HUES48 (cell line): ENCODE results near the gene C20orf141.
"Not testable (repeated sequence)": the region's sequence is repeated elsewhere in the genome, so short reads cannot be mapped to it uniquely, and the experiment has no call there.

Experiments
- H3K27ac ChIP-seq: one replicate; pipeline ENCODE4 v1.7.0; 2013; ENCODE audit warnings: low read depth, low read length, inconsistent platforms
- H3K27me3 ChIP-seq: 2 replicates; pipeline ENCODE4 v1.6.1; 2013; ENCODE audit warnings: mild to moderate bottlenecking, low read length; ENCODE audit not compliant: control insufficient read depth, insufficient read depth
- H3K36me3 ChIP-seq: 2 replicates; pipeline ENCODE4 v1.6.1; 2013; ENCODE audit warnings: low read length; ENCODE audit not compliant: control insufficient read depth, insufficient read depth
- H3K4me1 ChIP-seq: 2 replicates; pipeline ENCODE4 v1.6.1; 2013; ENCODE audit warnings: mild to moderate bottlenecking, low read length; ENCODE audit not compliant: control insufficient read depth, insufficient read depth
- H3K4me3 ChIP-seq: 2 replicates; pipeline ENCODE4 v1.5.1; 2013; ENCODE audit warnings: mild to moderate bottlenecking, low read depth, low read length
- H3K9ac ChIP-seq: 2 replicates; pipeline ENCODE4 v1.6.1; 2013; ENCODE audit warnings: mild to moderate bottlenecking, low read depth, low read length, moderate library complexity
- H3K9me3 ChIP-seq: 2 replicates; pipeline ENCODE4 v1.6.1; 2013; ENCODE audit warnings: low read length; ENCODE audit not compliant: control insufficient read depth, insufficient read depth

The C20orf141 gene

GRCh38 chr20:2820896-2821869 lies 6.4 kb downstream of the C20orf141 start:
- Histone ChIP-seq H3K9me3 (no peaks in the 10 kb centered on the region), H3K27me3 (peaks cover 52% of the 10 kb centered on the region), H3K36me3 (no peaks in the 10 kb centered on the region), H3K27ac (no peak overlapping the region), H3K4me1 (peaks cover 10% of the 10 kb centered on the region), H3K9ac (no peak overlapping the region), H3K4me3 (peak overlapping the region; percentile 39; the same call in 1 of the 2 replicates)

GRCh38 chr20:2822073-2822472 lies 7.3 kb downstream of the C20orf141 start:
- Histone ChIP-seq H3K4me3 (peak overlapping the region; percentile 35; the same call in 1 of the 2 replicates), H3K27ac (no peak overlapping the region), H3K9ac (no peak overlapping the region), H3K27me3 (peaks cover 52% of the 10 kb centered on the region), H3K9me3 (no peaks in the 10 kb centered on the region), H3K36me3 (no peaks in the 10 kb centered on the region), H3K4me1 (peaks cover 10% of the 10 kb centered on the region)

DNA sequence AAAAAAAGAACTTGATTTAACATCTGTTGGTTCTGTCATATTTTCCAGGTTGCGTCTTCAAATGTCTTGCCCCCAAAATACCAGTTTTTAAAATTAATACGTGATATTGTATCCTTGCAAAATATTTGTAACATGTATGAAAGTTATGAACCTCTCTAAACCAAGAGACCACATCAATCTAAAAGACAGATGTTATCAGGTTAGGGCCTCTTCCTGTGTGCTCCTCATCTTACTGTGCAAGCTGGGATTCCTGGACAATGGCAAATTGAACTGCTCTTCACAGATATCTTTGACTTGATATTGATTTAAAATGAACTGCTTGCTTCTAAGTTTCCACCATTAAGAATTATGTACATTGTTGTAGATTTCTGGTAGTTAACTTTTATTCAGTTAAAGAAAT lies 11.0 kb downstream of the C20orf141 start:
- Histone ChIP-seq H3K9ac (no peak overlapping the region), H3K4me3 (no peak overlapping the region), H3K36me3 (no peaks in the 10 kb centered on the region), H3K27ac (no peak overlapping the region), H3K27me3 (peaks cover 41% of the 10 kb centered on the region), H3K9me3 (no peaks in the 10 kb centered on the region), H3K4me1 (no peaks in the 10 kb centered on the region)

DNA sequence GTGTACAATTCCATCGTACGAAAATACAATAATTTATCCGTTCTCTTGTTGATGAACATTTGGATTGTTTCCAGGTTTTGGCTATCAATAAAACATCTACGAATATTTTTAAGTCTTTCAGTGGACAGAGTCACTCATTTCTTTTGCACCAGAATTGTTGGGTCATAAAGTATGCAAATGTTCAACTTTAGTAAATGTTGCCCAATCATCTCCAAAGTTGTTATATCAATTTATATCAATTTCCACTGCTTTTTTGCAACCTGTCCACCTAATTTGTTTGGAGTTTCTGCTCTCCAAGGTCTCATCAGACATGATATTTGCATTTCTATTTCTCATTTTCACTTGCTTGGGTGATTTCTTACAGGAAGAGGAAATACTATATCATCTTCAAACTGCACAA lies 11.9 kb downstream of the C20orf141 start:
- Histone ChIP-seq H3K9me3 (no peaks in the 10 kb centered on the region), H3K9ac (no peak overlapping the region), H3K27ac (no peak overlapping the region), H3K4me3 (no peak overlapping the region), H3K27me3 (peaks cover 32% of the 10 kb centered on the region), H3K36me3 (no peaks in the 10 kb centered on the region), H3K4me1 (no peaks in the 10 kb centered on the region)

DNA sequence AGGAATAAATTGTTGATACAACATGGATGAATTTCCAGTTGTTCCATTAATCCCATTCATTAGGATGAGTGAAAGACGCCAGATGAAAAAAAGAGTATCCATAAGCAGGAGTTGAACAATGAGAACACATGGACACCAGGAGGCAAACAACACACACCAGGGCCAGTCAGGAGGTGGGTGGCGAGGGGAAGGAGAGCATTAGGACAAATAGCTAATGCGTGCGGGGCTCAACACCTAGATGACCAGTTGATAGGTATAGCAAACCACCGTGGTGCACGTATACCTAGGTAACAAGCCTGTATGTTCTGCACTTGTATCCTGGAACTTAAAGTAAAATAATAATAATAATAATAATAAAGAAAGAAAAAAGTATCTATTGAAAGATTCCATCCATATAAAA lies 14.6 kb downstream of the C20orf141 start:
- no peak overlapping the region for H3K9ac ChIP-seq
- no peak overlapping the region for H3K27ac ChIP-seq
- no peaks in the 10 kb centered on the region for H3K36me3 ChIP-seq
- H3K4me3 ChIP-seq: no peak overlapping the region
- H3K27me3 ChIP-seq: peaks cover 25% of the 10 kb centered on the region
- no peaks in the 10 kb centered on the region for H3K4me1 ChIP-seq
- no peaks in the 10 kb centered on the region for H3K9me3 ChIP-seq

- not testable (repeated sequence) for H3K9me3 ChIP-seq, H3K36me3 ChIP-seq, H3K9ac ChIP-seq, H3K4me1 ChIP-seq, H3K4me3 ChIP-seq, H3K27ac ChIP-seq
- peaks cover 22% of the 10 kb centered on the region for H3K27me3 ChIP-seq
Observed at GRCh38 chr20:2831206-2831605, 16.4 kb downstream of the C20orf141 start.

- Histone ChIP-seq H3K27ac (no peak overlapping the region), H3K4me1 (no peaks in the 10 kb centered on the region), H3K27me3 (peaks cover 6% of the 10 kb centered on the region; the same call in 1 of the 2 replicates), H3K36me3 (no peaks in the 10 kb centered on the region), H3K9me3 (no peaks in the 10 kb centered on the region), H3K4me3 (no peak overlapping the region), H3K9ac (no peak overlapping the region)
Observed at GRCh38 chr20:2833761-2834160, 19.0 kb downstream of the C20orf141 start.

DNA sequence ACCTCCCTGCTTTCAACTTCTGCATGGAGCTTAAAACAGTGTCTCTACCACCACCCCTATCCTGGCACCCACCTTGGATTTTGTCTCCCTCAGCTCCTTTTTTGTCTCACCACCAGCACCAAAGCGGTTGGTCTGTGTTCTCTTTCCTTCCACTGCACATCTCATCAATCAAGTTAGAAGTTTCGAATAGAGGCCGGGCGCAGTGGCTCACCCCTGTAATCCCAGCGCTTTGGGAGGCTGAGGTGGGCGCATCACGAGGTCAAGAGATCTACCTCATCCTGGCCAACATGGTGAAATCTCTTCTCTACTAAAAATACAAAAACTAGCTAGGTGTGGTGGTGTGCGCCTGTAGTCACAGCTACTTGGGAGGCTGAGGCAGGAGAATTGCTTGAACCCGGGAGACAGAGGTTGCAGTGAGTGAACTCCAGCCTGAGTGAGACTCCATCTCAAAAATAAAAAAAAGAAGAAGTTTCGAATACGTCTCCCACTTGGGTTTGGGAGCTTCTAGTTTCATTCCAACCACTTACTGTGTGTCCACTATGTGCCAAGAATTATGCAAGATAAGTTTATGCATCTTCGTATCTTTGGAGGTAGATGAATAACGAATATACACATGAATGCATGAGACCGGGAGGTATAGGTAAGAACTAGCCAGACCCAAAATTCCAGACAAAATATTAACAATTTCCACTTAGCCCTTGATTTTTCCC lies 19.8 kb downstream of the C20orf141 start:
- H3K4me3 ChIP-seq: no peak overlapping the region
- H3K4me1 ChIP-seq: no peaks in the 10 kb centered on the region
- no peaks in the 10 kb centered on the region for H3K36me3 ChIP-seq
- H3K27me3 ChIP-seq: peaks cover 5% of the 10 kb centered on the region
- no peak overlapping the region for H3K27ac ChIP-seq
- H3K9me3 ChIP-seq: no peaks in the 10 kb centered on the region
- no peak overlapping the region for H3K9ac ChIP-seq

- H3K36me3 ChIP-seq: no peaks in the 10 kb centered on the region
- H3K27ac ChIP-seq: no peak overlapping the region
- no peaks in the 10 kb centered on the region for H3K9me3 ChIP-seq
- peaks cover 14% of the 10 kb centered on the region for H3K27me3 ChIP-seq
- no peak overlapping the region for H3K4me3 ChIP-seq
- no peak overlapping the region for H3K9ac ChIP-seq
- no peaks in the 10 kb centered on the region for H3K4me1 ChIP-seq
Observed at GRCh38 chr20:2835331-2835796, 20.6 kb downstream of the C20orf141 start.

- H3K9me3 ChIP-seq: no peaks in the 10 kb centered on the region
- H3K36me3 ChIP-seq: no peaks in the 10 kb centered on the region
- peaks cover 14% of the 10 kb centered on the region for H3K27me3 ChIP-seq
- H3K27ac ChIP-seq: no peak overlapping the region
- H3K4me3 ChIP-seq: no peak overlapping the region
- H3K9ac ChIP-seq: no peak overlapping the region
- no peaks in the 10 kb centered on the region for H3K4me1 ChIP-seq
Observed at GRCh38 chr20:2836035-2836434, 21.2 kb downstream of the C20orf141 start.
